Fibroblast of upper back skin (primary cell): ENCODE measurements around the gene ADARB1.
"Not testable (repeated sequence)": the region's sequence is repeated elsewhere in the genome, so short reads cannot be mapped to it uniquely, and the experiment has no call there.

Experiments
- DNase-seq: peaks from one replicate; pipeline ENCODE4 v3.0.0-alpha.2; 2013

Gene ADARB1

GRCh38 chr21:45122030-45122429 is 47.6 kb downstream of the ADARB1 start:
- DNase-seq: no peak

GRCh38 chr21:45122432-45123132 is 48.2 kb downstream of the ADARB1 start:
- no peak for DNase-seq

GRCh38 chr21:45123440-45123839 is 49.1 kb downstream of the ADARB1 start:
- DNase-seq: no peak

GRCh38 chr21:45124596-45124995 is 50.2 kb downstream of the ADARB1 start:
- no peak for DNase-seq

- DNase-seq: no peak
These were observed 51.0 kb downstream of the ADARB1 start for GRCh38 chr21:45125357-45125756.

- DNase-seq: no peak
These were observed 51.8 kb downstream of the ADARB1 start for GRCh38 chr21:45126204-45126626.

GRCh38 chr21:45126983-45127382 is 52.6 kb downstream of the ADARB1 start:
- no peak for DNase-seq

- no peak for DNase-seq
These were observed 53.6 kb downstream of the ADARB1 start for GRCh38 chr21:45127937-45128336.

- peak; percentile 65 for DNase-seq
These were observed 54.3 kb downstream of the ADARB1 start for GRCh38 chr21:45128613-45129188.

GRCh38 chr21:45129189-45129923 is 55.0 kb downstream of the ADARB1 start:
- peak; percentile 58 for DNase-seq

- peak; percentile 68 for DNase-seq
These were observed 56.0 kb downstream of the ADARB1 start for GRCh38 chr21:45130324-45130774.

GRCh38 chr21:45131537-45131999 is 57.2 kb downstream of the ADARB1 start:
- DNase-seq: no peak

- DNase-seq: peak; percentile 64
These were observed 58.6 kb downstream of the ADARB1 start for GRCh38 chr21:45132841-45133573.

GRCh38 chr21:45133574-45134278 is 59.3 kb downstream of the ADARB1 start:
- not testable (repeated sequence) for DNase-seq

- no peak for DNase-seq
These were observed 60.1 kb downstream of the ADARB1 start for GRCh38 chr21:45134279-45135076.

GRCh38 chr21:45135122-45135521 is 60.7 kb downstream of the ADARB1 start:
- no peak for DNase-seq

GRCh38 chr21:45135868-45136267 is 61.5 kb downstream of the ADARB1 start:
- no peak for DNase-seq

- DNase-seq: no peak
These were observed 62.1 kb downstream of the ADARB1 start for GRCh38 chr21:45136500-45136899.

- DNase-seq: peak; percentile 86
These were observed 62.7 kb downstream of the ADARB1 start for GRCh38 chr21:45136927-45137611.

GRCh38 chr21:45137612-45137937 is 63.2 kb downstream of the ADARB1 start:
- no peak for DNase-seq
